MCF 10A (cell line): ENCODE data around the gene CFAP300. TPM values are rescaled to one million over a fixed set of nuclear protein-coding genes. Genes with fewer than 3 reads are reported as not detected.

Experiments used
- BruUV-seq: library from RNA; stranded (reverse); fragments of 400-500 nt; replicated peaks from 2 replicates; lab custom pipeline; 2021; lab: Mats Ljungman, UMichigan
- CTCF ChIA-PET: fragments of 300-600 bp; sonication (Branson Sonifier 250); formaldehyde crosslinking; extraction: SDS; loops from one replicate; lab custom pipeline; 2021; ENCODE audit warnings: antibody characterized with exemption, inconsistent platforms; lab: Yijun Ruan, JAX
- POLR2A ChIA-PET: fragments of 300-600, 350-650 bp; sonication (Branson Sonifier 250); formaldehyde crosslinking; extraction: SDS; loops from one replicate; lab custom pipeline; 2020; ENCODE audit warnings: antibody characterized with exemption, inconsistent platforms; lab: Yijun Ruan, JAX
- DNase-seq: peaks from one replicate; pipeline ENCODE4 v3.0.0-alpha.2; 2018; ENCODE audit not compliant: unreplicated experiment
- H3K27ac Mint-ChIP-seq: one replicate; pipeline ENCODE4 v1.8.0; 2022; ENCODE audit warnings: mild to moderate bottlenecking, low read depth, mixed read lengths; ENCODE audit not compliant: unreplicated experiment
- H3K27me3 Mint-ChIP-seq: one replicate; pipeline ENCODE4 v1.8.0; 2022; ENCODE audit warnings: mixed read lengths; ENCODE audit not compliant: insufficient read depth, unreplicated experiment
- H3K36me3 Mint-ChIP-seq: one replicate; pipeline ENCODE4 v1.8.0; 2022; ENCODE audit warnings: mild to moderate bottlenecking, moderate library complexity, mixed read lengths; ENCODE audit not compliant: insufficient read depth, unreplicated experiment
- H3K4me1 Mint-ChIP-seq: one replicate; pipeline ENCODE4 v1.8.0; 2022; ENCODE audit warnings: mixed read lengths; ENCODE audit not compliant: insufficient read depth, unreplicated experiment
- H3K4me3 Mint-ChIP-seq: one replicate; pipeline ENCODE4 v1.8.0; 2022; ENCODE audit warnings: mild to moderate bottlenecking, moderate library complexity, mixed read lengths; ENCODE audit not compliant: unreplicated experiment
- H3K9me3 Mint-ChIP-seq: one replicate; pipeline ENCODE4 v1.8.0; 2022; ENCODE audit warnings: mixed read lengths; ENCODE audit not compliant: unreplicated experiment
- intact Hi-C: fragments of 100-400 bp; cut with micrococcal nuclease; formaldehyde crosslinking; loops from 2 replicates; pipeline ENCODE4 v1.14.1; 2022
- total RNA-seq: library from RNA; stranded (reverse); gene quantifications from 2 replicates; pipeline ENCODE4 v1.2.3, GENCODE V29; 2022
- TF ChIP-seq, protein P1 (sequence below): fragments of 200-600 bp; IDR thresholded peaks from one replicate; pipeline ENCODE4 v1.8.0; 2022; ENCODE audit warnings: antibody characterized with exemption, mild to moderate bottlenecking; ENCODE audit not compliant: unreplicated experiment

Gene CFAP300
- total RNA-seq, 1 experiment from 2014 or later: 8.0 TPM

DNA sequence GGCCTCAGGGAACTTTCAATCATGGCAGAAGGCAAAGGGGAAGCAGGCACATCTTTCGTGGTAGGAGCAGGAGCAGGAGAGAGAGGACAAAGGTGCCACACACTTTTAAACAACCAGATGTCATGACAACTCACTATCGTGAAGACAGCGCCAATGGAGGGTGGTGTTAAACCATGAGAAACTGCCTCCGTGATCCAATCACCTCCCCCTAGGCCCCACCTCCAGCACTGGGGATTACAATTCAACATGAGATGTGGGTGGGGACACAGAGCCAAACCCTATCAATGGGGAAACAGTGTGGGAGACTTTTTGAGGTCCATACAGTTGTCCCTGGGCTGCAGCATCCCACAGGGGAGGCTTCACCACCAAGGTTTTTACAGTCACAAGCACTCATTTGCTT is 41.9 kb upstream of the CFAP300 start:
- Mint-ChIP-seq H3K27ac (no peak overlapping the region), H3K4me1 (peaks cover 24% of the 10 kb centered on the region), H3K9me3 (no peaks in the 10 kb centered on the region), H3K4me3 (no peak overlapping the region), H3K27me3 (no peaks in the 10 kb centered on the region), H3K36me3 (no peaks in the 10 kb centered on the region)
- CTCF ChIA-PET: interaction anchor here (0.8 to 11.7 kb wide), 10 partner anchors 10 to 549 kb away, joined by 3 to 372 read pairs (median 14); no protein-coding TSS in a partner anchor
- no peak for DNase-seq
- TF ChIP-seq, protein P1, sequence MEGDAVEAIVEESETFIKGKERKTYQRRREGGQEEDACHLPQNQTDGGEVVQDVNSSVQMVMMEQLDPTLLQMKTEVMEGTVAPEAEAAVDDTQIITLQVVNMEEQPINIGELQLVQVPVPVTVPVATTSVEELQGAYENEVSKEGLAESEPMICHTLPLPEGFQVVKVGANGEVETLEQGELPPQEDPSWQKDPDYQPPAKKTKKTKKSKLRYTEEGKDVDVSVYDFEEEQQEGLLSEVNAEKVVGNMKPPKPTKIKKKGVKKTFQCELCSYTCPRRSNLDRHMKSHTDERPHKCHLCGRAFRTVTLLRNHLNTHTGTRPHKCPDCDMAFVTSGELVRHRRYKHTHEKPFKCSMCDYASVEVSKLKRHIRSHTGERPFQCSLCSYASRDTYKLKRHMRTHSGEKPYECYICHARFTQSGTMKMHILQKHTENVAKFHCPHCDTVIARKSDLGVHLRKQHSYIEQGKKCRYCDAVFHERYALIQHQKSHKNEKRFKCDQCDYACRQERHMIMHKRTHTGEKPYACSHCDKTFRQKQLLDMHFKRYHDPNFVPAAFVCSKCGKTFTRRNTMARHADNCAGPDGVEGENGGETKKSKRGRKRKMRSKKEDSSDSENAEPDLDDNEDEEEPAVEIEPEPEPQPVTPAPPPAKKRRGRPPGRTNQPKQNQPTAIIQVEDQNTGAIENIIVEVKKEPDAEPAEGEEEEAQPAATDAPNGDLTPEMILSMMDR: no peak
- POLR2A ChIA-PET: interaction anchor here (0.6 to 3.6 kb wide), 3 partner anchors 21 to 143 kb away, joined by 3 to 35 read pairs (median 3); no protein-coding TSS in a partner anchor
- no TSS peak for BruUV-seq
- intact Hi-C loops: loop anchor here (5.0 kb wide), 1 partner anchor 548 kb away; no protein-coding TSS in a partner anchor

DNA sequence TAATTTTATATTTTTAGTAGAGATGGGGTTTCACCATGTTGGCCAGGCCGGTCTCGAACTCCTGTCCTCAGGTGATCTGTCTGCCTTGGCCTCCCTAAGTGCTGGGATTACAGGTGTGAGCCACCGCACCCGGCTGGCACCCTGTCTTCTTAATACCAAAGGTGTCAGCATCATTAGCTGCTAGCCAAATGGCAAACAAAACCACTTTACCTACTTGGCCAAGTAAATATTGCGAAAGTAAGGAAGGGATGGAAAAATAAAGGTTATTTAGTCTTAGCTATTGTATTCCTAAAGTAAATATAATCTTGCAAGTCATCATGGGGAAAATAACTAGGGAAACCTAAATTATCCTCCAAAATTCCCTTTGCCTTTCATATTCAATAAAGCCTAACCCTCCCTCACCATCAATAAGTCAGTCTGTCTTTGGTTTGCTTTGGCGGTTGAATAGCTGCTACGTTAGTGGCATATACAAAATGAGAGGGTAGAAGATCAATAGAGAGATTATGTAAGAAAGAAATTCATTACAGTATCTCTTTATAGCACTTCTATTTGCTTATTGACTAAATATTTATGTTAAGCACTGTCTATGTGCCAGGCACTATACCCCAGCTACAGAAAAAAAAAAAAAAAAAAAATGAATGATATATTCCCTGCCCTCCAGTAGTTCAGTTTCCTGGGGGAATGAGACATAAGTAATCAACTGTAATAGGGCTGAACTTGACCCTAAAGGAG is 40.2 kb upstream of the CFAP300 start:
- Mint-ChIP-seq H3K4me1 (peaks cover 31% of the 10 kb centered on the region), H3K4me3 (no peak overlapping the region), H3K27ac (peak overlapping the region; percentile 90), H3K36me3 (no peaks in the 10 kb centered on the region), H3K9me3 (no peaks in the 10 kb centered on the region), H3K27me3 (no peaks in the 10 kb centered on the region)
- BruUV-seq: TSS peak; percentile 93
- POLR2A ChIA-PET: interaction anchor here (0.6 to 3.6 kb wide), 12 partner anchors 10 to 1223 kb away, joined by 3 to 35 read pairs (median 4); partner anchors contain the start of gene CEP126
- intact Hi-C loops: loop anchor here (1.0 to 5.0 kb wide), 4 partner anchors 92 to 550 kb away; partner anchors contain the start of gene CEP126
- peak; percentile 25 for DNase-seq
- TF ChIP-seq, protein P1: no peak
- CTCF ChIA-PET: interaction anchor here (0.6 to 11.7 kb wide), 27 partner anchors 10 to 551 kb away, joined by 3 to 372 read pairs (median 5); partner anchors contain the start of genes ANGPTL5 and CEP126

DNA sequence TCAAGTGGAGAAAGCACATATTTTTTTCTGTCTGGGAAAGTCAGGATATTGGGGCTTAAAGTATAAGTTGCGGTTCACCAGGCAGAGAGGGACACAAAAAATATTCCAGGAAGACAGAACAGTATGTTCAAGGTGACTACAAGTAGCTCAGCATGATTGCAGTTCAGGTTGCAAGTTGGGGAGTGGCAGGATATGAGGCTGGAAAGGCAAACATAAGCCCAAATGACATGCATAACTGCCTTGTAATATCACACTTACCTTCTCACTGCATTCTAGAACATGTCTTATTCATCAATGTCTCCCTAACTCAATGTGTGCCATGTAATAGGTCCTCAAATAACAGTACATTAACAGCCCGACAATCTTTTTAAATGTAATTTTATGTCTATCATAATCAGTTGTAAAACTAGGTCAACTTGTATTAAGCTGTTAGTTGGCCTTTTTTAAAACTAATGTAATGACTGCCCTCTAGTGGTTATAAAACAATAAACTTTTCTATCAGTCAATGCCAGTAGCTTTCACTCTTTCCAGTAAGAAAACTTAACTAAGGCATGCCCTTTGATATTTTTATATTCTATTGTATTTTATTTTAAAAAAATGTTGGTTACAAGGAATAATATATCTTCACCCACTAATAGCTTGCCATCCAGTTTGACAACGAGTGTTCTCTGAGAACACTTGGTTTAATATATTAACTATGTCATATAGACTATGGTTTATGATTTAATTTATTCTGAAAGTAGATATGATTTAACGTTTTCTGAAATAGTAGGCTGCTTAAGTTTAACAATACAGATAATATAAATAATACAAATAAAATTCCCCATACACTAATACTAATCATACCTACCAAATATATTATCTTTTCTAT is 39.4 kb upstream of the CFAP300 start:
- TF ChIP-seq, protein P1: peak; percentile 44
- H3K27me3 Mint-ChIP-seq: no peaks in the 10 kb centered on the region
- intact Hi-C loops: loop anchor here (1.0 to 5.0 kb wide), 4 partner anchors 93 to 551 kb away; partner anchors contain the start of gene CEP126
- H3K27ac Mint-ChIP-seq: peak overlapping the region; percentile 90
- H3K36me3 Mint-ChIP-seq: no peaks in the 10 kb centered on the region
- POLR2A ChIA-PET: interaction anchor here (0.6 to 3.6 kb wide), 14 partner anchors 9 to 1222 kb away, joined by 3 to 35 read pairs (median 5); partner anchors contain the start of genes CEP126 and YAP1
- BruUV-seq: no TSS peak
- no peak overlapping the region for H3K4me3 Mint-ChIP-seq
- H3K9me3 Mint-ChIP-seq: no peaks in the 10 kb centered on the region
- peak; percentile 70 for DNase-seq
- CTCF ChIA-PET: interaction anchor here (0.6 to 11.7 kb wide), 34 partner anchors 9 to 574 kb away, joined by 3 to 372 read pairs (median 4); partner anchors contain the start of genes CEP126 and CFAP300
- peaks cover 31% of the 10 kb centered on the region for H3K4me1 Mint-ChIP-seq
